ENCODE results near the gene SLFN14.

The SLFN14 gene

GRCh38 chr17:35578929-35579432 lies 18.4 kb upstream of the SLFN14 start:
- H3K9ac ChIP-seq (ENCODE audit: low read depth, low read length, poor library complexity, severe bottlenecking), result peak overlapping the region; percentile 98
- no peaks in the 10 kb centered on the region for H3K9me3 ChIP-seq (ENCODE audit: insufficient read depth, low read depth, low read length)
- H3K9me2 ChIP-seq (replicated peaks; ENCODE audit: low read depth, low read length), result no peaks in the 10 kb centered on the region
- H3K4me3 ChIP-seq (ENCODE audit: low read length, poor library complexity, severe bottlenecking), result peak overlapping the region; percentile 99
- TF ChIP-seq CTCF (conservative IDR thresholded peaks at IDR 0.05; ENCODE audit: low read length) (no peak), EZH2phosphoT487 (IDR thresholded peaks at IDR 0.05; ENCODE audit: borderline replicate concordance) (no peak)
- H2AFZ ChIP-seq (ENCODE audit: low read length), result peak overlapping the region; percentile 91
- H4K20me1 ChIP-seq (ENCODE audit: insufficient read depth, low read length, poor library complexity, severe bottlenecking), result no peaks in the 10 kb centered on the region
- peaks cover 6% of the 10 kb centered on the region; the same call in 1 of the 2 replicates for H3F3A ChIP-seq (ENCODE audit: low read depth)
- no peaks in the 10 kb centered on the region for H3K27me3 ChIP-seq (ENCODE audit: insufficient read depth, low read length, poor library complexity, severe bottlenecking)
- peak overlapping the region; percentile 93 for H3K4me2 ChIP-seq (ENCODE audit: low read depth, low read length, poor library complexity, severe bottlenecking)
- no peaks in the 10 kb centered on the region; the same call in 1 of the 2 replicates for H3K36me3 ChIP-seq (ENCODE audit: insufficient read depth, low read length)
- H3K79me2 ChIP-seq (ENCODE audit: insufficient read depth, low read length), result peaks cover 28% of the 10 kb centered on the region
- H3K4me1 ChIP-seq (ENCODE audit: insufficient read depth, low read length, poor library complexity, severe bottlenecking), result peaks cover 25% of the 10 kb centered on the region

- Histone ChIP-seq H3K4me2 (ENCODE audit: low read depth, low read length, poor library complexity, severe bottlenecking) (peak within 1 kb of the TSS; percentile 93), H3K9ac (ENCODE audit: low read depth, low read length, poor library complexity, severe bottlenecking) (peak within 1 kb of the TSS; percentile 98), H3K9me2 (replicated peaks; ENCODE audit: low read depth, low read length) (no peaks in the 10 kb centered on the region), H3K79me2 (ENCODE audit: insufficient read depth, low read length) (peaks cover 28% of the 10 kb centered on the region), H3K36me3 (ENCODE audit: insufficient read depth, low read length) (no peaks in the 10 kb centered on the region; the same call in 1 of the 2 replicates), H3K9me3 (ENCODE audit: insufficient read depth, low read depth, low read length) (no peaks in the 10 kb centered on the region), H3K27me3 (ENCODE audit: insufficient read depth, low read length, poor library complexity, severe bottlenecking) (no peaks in the 10 kb centered on the region), H3K4me1 (ENCODE audit: insufficient read depth, low read length, poor library complexity, severe bottlenecking) (peaks cover 25% of the 10 kb centered on the region), H4K20me1 (ENCODE audit: insufficient read depth, low read length, poor library complexity, severe bottlenecking) (no peaks in the 10 kb centered on the region), H2AFZ (ENCODE audit: low read length) (peak within 1 kb of the TSS; percentile 91), H3K4me3 (ENCODE audit: low read length, poor library complexity, severe bottlenecking) (peak within 1 kb of the TSS; percentile 99), H3F3A (ENCODE audit: low read depth) (peaks cover 6% of the 10 kb centered on the region; the same call in 1 of the 2 replicates)
- TF ChIP-seq CTCF (conservative IDR thresholded peaks at IDR 0.05; ENCODE audit: low read length) (no peak), EZH2phosphoT487 (IDR thresholded peaks at IDR 0.05; ENCODE audit: borderline replicate concordance) (no peak)
Measured at GRCh38 chr17:35578197-35578928, 17.7 kb upstream of the SLFN14 start, which contains the start of gene PEX12. Gene PEX12 (minus strand): TSS chr17:35578571. CDS start chr17:35578021, 550 bp downstream.

- H3K4me1 ChIP-seq (ENCODE audit: insufficient read depth, low read length, poor library complexity, severe bottlenecking), result peaks cover 25% of the 10 kb centered on the region
- H3K36me3 ChIP-seq (ENCODE audit: insufficient read depth, low read length), result no peaks in the 10 kb centered on the region; the same call in 1 of the 2 replicates
- H3K9me3 ChIP-seq (ENCODE audit: insufficient read depth, low read depth, low read length), result no peaks in the 10 kb centered on the region
- H3F3A ChIP-seq (ENCODE audit: low read depth), result peaks cover 6% of the 10 kb centered on the region; the same call in 1 of the 2 replicates
- peaks cover 28% of the 10 kb centered on the region for H3K79me2 ChIP-seq (ENCODE audit: insufficient read depth, low read length)
- peak overlapping the region; percentile 93 for H3K4me2 ChIP-seq (ENCODE audit: low read depth, low read length, poor library complexity, severe bottlenecking)
- no peaks in the 10 kb centered on the region for H3K27me3 ChIP-seq (ENCODE audit: insufficient read depth, low read length, poor library complexity, severe bottlenecking)
- no peaks in the 10 kb centered on the region for H4K20me1 ChIP-seq (ENCODE audit: insufficient read depth, low read length, poor library complexity, severe bottlenecking)
- TF ChIP-seq EZH2phosphoT487 (IDR thresholded peaks at IDR 0.05; ENCODE audit: borderline replicate concordance) (no peak), CTCF (conservative IDR thresholded peaks at IDR 0.05; ENCODE audit: low read length) (no peak)
- H2AFZ ChIP-seq (ENCODE audit: low read length), result peak overlapping the region; percentile 91
- peak overlapping the region; percentile 98 for H3K9ac ChIP-seq (ENCODE audit: low read depth, low read length, poor library complexity, severe bottlenecking)
- no peaks in the 10 kb centered on the region for H3K9me2 ChIP-seq (replicated peaks; ENCODE audit: low read depth, low read length)
- peak overlapping the region; percentile 99 for H3K4me3 ChIP-seq (ENCODE audit: low read length, poor library complexity, severe bottlenecking)
Measured at GRCh38 chr17:35577830-35578196, 17.2 kb upstream of the SLFN14 start.

Measured in Loucy (cell line).